Endometrial microvascular endothelial cells (primary cell): ENCODE measurements around the gene MARK3. TPM values are rescaled to one million over a fixed set of nuclear protein-coding genes. Genes with fewer than 3 reads are reported as not detected.
"Not testable (repeated sequence)": the region's sequence is repeated elsewhere in the genome, so short reads cannot be mapped to it uniquely, and the experiment has no call there.

Experiments
- in situ Hi-C: cut with HindIII; loops from 2 replicates; pipeline ENCODE4 v1.10.0; 2017; ENCODE audit warnings: low sequenced_read_pairs, low pct_unique_long_range_greater_than_20kb; ENCODE audit errors: inconsistent ontology term
- total RNA-seq: library from RNA; depleted of rRNA; stranded (reverse); fragments of >200 nt; gene quantifications from one replicate; pipeline ENCODE4 v1.2.3, GENCODE V29; 2015; ENCODE audit errors: inconsistent ontology term

MARK3 gene
- total RNA-seq, 1 donor from 2014 or later, result 61.6 TPM

DNA sequence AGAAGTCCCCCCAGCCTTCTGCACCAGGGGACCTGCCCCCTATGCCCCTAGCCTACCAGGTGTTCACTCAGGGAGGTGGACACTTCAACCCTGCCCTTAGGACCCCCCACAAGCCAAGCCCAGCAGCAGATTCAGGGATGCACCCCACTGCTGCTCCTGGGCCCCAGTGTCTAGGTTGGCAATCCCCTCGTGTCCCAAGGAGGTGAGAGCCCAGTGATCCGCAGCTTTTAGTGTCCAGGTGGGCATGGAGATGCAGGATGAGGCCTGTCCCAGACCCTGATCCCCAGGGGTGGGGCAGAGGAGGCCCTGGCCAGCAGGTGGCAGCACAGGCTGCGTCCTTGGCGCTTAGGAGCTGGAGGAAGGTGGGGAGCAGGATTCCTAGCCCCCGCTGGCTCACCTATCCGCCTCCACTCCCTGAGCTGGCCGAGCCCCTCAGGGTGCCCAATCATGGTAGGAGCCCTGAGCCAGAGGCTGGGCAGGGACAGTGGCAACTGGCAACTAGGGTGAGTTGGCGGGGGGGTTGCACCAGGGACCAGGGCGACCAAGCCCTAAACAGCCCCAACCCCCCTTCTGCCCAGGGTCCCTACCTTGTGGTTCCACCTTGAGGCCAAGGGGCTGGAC lies 133.3 kb downstream of the MARK3 start:
- in situ Hi-C loops, result no loop called here

DNA sequence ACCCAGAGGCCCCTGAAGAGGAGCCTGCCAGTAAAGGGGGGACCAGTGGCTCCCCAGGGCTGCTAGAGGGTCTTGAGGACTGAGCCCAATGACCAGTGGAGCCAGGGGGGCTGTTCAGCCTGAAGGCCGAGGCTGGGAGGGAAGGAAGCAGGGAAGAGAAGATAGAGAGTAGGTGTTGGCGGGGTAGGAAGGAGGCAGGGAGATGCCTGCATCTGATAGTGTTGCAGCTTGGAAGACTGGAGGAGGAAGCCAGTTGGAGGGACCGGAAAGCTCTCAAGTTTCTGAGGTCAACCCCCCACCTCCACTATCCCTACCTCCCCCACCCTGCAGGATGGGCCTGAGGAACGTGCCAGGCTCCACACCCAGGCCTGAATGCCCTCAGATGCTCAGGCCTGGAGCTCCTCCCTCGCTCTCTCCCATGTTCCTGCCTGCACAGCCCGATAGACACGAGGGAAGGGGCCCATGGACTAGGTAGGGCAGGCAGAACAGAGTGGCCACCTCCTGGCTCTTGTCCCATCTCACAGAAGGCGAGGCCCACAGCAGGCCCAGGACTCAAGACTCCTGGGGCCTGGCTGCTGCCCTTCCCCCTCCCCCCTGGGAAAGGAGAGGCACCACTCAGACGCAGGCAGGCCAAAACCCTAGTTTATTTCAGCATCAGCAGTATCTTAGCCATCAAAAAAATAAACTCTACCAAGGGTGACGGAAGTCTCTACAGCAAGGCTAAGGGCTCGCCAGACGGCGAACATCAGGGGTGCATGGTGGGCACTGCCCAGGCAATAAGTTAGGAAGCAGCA lies 134.0 kb downstream of the MARK3 start:
- in situ Hi-C loops, result no loop called here

DNA sequence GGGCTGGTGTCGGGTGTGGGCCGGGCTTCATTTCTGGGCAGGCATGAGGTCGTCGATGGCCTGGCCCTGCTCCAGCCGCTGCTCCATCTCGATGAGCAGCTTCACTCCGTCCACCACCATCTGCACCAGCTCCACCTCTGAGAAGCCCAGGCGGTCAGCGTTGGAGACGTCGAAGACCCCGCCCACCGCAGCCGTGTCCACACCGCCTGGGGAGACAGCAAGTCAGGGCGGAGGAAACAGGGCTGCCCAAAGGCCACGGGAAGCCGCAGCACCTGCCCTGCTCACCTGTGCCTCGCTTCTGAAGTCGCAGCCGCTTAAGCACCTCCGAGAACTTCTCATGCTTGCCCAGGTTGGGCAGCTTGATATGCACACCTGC lies 134.6 kb downstream of the MARK3 start:
- in situ Hi-C loops, result no loop called here

DNA sequence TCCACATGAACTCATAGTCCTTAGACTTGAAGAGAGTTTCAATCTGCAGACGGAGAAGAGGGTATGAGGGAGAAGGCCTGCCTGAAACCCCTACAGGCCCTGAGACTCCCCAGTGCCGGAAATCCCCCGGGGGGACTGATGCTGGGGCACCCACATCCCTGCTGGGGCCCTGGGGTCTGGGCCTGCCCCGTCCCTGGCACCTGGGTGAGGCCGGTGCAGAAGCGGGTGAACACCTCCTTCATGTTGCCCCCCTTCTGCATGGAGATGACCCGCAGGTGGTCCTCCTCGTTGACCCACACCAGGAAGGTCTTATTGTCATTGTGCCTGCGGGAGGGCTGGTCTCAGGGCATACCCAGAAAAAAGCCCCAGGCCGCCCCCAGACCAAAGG lies 135.0 kb downstream of the MARK3 start:
- in situ Hi-C loops, result no loop called here

DNA sequence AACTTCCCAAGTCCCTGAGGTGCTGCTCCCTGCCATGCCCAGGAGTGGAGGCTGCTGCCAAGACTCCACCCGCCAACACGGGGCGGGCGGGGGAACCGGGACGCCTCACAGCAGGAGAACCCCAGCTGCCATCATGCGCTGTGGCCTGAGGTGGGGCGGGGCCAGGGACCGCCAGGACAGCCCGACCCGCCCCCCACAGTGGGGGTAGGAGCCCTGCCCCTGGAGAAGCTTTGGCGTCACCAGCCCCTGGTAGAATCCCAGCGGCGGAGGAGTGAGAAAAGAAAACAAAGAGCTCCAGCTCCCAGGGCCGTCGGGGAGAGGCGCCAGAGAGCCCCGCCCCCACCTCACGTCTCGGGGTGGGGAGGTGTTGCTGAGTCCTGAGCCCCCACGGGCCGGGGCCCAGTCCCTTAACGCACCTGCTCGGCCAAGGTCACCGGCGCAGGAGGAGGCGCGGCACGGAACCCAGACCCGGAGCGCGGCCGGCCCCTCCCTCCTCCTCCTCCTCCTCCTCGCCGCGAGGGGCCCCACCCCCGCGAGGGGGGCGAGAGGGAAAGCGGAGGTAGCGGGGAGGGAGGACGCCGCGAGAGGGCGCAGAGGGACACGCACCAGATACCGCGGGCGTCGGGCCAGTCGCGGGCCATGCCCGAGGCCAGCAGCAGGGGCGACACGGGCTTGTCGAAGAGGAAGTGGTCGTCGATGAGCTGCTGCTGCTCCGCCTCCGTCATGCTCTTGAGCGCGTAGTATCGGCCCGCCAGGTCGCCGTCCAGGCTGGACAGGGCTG lies 135.6 kb downstream of the MARK3 start:
- in situ Hi-C loops, result no loop called here

DNA sequence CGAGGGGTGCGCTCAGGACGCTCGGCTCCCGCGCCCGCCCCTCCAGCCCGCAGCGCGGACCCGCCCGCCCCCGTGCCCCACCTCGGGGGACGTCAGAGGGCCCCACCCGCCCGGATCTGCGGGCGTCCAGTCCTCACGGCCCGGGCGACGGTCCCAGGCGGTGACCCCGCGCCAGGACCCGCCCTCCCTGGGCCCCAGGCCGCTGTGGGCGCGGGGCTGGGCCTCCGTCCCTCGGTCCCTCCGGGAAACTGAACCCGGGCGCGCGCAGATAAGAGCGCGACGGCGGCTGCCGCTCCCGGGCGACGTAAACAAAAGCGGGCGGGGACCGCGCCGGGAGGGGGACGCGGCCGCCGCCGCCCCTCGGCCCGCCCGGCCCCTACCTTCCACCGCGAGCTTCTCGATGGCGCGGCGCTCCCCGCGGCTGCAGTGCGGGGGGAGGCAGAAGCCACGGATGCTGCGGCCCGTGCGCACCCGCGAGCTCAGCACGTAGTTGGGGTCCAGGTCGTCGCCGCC lies 136.3 kb downstream of the MARK3 start:
- in situ Hi-C loops, result no loop called here

DNA sequence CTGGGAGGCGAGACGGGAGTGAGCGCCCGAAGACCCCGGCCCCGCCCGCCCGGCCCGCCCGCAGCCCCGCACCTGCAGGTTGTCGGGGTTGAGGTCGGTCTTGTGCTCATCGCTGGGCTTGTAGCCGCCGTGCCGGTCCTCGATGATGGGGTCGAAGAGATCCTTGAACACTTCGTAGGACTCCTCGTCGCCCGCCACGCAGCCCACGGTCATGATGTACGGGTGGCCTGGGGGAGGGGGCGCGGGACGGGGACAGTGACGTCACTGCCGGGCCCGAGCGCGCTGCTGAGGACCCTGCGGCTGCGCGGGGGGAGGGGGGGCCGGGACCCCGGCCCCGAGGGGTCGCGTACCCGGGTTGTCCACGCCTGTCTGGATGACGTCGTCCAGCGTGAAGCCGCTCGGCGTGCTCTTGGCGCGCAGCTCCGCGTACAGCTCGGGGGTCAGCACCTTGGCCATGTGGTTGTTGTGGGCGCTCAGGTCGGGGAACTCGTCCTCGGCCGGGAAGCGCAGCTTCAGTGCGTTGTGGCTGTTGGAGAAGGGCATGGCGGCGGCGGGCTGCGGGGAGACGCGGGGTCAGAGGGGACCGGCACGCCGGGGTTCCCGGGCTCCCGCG lies 136.8 kb downstream of the MARK3 start:
- in situ Hi-C loops, result no loop called here

DNA sequence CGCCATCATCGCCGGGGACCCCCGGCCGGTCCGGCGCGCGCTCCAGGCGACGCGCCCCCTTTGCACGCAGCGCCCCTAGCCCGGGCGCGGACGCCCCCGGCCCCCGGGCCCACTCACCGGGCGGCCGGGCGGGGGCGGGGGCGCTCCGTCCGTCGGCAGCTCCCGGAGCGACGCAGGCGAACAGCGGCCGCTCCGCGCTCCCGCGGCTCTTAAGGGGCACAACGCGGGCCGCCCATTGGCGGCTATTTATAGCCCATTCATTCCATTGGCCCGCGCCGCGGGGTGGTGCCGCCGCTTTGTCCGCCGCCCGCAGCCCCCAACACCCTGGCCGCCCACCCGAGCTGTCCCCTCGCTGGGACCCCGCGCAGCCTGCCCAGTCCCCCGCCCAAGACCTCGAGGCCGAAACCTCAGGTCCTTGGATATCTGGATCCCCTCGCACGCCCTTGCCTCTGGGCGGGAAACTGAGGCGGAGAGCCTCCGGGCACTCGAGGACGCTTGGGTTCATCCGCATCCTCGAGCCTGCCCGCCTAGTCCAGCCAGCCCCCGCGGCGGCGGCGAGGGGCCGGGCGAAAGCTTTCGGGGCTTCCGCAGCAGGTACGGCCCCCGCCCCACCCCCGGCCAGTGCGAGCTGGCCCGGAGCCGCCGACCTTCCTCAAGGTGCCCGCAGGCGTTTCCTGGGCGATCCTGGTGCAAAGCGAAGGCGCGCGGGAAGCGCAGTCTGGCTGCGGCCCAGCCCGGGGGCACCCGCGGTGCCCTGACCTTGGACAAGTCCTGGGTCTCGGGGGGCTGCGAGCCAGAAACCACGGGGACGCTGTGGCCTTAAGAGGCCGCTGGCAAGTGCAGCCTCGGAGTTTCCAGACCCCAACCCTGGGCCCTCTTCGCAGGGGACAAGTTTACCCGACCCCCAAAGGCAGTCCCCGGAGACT lies 137.7 kb downstream of the MARK3 start, which contains the start of gene CKB:
Gene CKB, minus strand, starts transcription at position 182 of the 926 bp plus-strand sequence. CDS start 337 bp downstream, outside the sequence.
- in situ Hi-C loops, result no loop called here

DNA sequence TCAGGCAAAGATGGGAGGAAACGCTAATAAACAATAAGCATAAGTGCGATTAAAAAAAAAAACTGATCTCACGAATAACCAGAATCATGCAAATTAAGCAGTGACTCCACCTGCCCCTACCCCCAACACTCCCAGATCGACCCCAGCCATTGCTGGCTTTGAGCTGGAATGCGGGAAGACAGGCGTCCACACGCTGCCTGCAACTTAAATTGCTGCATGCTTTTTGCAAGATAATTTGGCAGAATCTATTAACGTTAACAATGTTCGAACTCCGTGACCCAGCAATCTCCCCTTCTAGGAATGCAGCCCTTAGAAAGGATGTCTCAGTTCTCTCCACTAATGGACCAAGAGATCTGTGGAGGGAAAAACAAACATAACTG lies 138.3 kb downstream of the MARK3 start:
- in situ Hi-C loops, result no loop called here

DNA sequence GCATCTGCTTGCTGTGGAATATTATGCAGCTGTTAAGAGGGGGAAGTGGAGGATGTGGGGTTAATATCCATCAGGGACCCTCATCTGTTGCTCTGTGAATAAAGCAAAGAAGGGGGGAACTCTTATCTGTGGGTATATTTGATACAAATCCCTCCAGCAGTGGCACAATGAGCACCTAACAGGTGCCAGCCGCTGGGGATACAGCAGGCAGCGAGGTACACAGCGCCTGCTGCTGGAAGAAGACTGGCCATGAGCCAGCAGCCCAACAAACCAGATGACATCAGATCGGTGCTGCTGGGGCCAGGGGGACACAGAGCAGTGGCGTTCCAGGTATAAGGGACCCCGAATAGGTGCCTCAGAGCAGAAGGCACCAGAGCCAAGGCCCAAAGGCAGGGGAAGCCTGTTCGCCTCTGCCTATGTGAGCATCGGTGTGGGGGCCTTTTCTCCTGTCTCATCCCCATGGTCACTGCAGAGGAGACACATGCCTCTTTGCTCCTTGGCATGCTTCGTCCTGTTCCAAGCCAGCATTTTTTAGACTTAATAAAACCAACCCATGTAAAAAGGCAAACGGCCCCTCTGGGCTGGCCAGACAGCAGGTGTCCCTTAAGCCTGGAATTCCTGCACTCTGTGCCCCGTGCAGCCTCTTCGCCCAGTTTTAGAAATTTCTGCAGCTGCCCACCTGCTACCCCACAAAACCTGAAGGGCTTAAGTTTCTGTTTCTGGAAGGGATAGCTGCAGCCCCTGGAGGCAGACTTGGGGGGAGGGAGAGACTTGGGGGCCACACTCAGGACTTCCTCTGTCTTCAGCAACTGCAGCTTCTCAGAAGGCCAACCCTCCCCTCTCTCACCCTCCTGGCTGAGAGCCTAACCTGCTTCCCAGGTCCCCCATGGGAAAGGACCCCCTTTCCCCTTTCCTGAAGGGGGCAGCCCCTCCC lies 139.1 kb downstream of the MARK3 start:
- in situ Hi-C loops, result no loop called here

DNA sequence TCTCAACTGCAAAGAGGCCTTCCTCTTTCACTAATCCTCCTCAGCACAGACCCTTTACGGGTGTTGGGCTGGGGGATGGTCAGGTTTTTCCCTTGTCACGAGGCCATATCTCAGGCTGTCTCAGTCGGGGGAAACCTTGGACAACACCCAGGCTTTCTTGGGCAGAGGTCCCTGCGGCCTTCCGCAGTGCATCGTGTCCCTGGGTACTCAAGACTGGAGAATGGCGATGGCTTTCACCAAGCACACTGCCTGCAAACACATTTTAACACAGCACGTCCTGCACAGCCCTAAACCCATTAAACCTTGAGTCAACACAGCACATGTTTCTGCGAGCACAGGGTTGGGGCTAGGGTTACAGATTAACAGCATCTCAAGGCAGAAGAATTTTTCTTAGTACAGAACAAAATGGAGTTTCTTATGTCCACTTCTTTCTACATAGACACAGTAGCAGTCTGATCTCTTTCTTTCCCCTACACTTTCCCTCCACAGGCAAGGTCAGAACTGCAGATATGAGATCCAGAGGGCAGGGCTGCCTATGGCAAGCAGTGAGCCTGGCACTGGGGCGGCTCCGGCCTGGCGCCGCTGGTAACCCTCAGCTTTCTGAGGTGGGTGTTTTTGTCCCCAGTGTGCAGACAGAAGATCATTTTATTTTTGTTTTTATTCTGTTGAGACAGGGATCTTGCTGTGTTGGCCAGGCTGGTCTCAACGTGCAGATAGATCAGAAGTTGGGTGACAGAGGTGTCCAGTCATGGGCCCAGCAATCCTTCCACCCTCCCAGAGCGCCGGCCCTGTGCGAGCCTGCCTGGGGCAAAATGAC lies 140.4 kb downstream of the MARK3 start:
- in situ Hi-C loops, result not testable (repeated sequence)

DNA sequence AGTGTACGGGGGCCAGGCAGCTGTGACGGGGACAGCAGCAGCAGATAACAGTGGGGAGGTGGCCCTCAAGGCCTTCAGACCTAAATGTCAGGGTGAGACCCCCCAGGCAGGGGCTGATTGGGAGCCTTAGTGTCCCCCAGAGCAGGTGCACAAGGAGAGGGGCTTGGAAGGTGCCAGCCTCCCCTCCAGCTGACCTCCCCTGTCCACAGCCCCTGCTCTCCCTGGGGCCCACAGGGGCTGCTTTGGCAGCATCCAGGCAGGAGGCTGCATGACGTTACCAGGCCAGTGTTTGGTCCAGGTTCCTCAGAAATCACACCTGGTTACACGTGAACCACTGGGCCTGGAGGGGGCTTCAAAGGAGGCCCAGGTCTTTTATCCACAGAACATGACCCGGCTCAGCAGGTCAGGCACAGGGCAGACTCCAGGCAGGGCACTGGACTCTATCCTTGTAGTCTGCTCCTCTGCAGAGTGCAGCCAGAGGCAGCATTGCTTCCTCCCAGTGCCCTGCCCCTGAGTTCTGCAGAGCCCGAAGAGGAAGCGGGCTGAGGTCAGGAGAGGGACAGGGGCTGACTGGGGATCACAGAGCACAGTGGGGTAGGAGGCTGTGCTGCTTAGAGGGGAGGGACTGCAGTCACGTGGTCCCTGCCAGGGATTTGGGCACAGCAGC lies 141.2 kb downstream of the MARK3 start:
- in situ Hi-C loops, result no loop called here

DNA sequence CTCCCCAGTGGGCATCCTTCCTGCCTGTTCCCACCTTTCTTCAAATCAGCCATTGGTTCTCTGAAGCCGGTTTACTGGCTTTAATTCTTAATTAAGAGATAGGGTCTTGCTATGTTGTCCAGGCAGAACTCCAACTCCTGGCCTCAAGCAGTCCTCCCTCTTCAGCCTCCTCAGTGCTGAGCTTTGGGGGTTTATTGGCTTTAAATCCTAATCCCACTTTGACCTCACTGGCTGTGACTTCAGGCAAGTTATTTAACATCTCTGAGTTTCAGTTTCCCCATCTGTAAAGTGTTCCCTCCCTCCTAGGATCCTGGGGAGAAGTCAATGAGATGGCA lies 141.7 kb downstream of the MARK3 start:
- in situ Hi-C loops, result no loop called here

DNA sequence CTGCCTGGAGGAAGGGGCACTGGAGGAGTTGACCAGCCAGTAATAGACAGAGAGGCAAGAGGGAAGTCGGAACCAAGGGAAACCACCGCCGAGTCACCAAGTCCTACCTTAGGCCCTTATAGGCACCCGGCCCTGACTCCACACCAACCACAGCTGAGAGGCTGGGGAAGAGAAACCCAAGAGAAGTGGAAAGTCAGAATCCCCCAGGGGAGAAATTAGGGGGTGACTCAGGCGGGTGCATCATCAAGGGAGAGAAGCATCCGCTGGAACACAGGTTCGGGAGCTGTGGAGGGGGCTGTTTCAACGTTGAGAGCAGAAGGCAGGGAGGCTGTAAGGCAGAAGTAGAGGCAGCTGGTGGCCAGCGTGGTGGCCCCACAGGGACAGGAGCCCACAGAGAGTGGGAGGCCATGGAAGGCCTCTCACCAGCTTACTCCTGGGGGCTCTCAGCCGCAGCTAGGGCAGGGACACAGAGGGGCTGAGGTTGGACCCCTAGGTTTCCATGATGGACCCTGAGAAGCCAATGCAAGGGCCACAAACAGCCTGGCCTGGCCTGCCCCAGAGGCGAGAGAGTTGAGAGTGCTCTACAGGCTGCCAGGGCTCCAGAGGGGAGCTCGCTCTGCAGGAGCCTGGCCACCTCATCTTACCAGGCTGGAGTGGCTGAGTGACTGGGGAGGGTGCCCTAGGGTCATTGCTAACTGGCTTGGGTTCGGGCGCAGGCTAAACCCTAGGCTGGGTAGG lies 142.4 kb downstream of the MARK3 start:
- in situ Hi-C loops, result no loop called here

DNA sequence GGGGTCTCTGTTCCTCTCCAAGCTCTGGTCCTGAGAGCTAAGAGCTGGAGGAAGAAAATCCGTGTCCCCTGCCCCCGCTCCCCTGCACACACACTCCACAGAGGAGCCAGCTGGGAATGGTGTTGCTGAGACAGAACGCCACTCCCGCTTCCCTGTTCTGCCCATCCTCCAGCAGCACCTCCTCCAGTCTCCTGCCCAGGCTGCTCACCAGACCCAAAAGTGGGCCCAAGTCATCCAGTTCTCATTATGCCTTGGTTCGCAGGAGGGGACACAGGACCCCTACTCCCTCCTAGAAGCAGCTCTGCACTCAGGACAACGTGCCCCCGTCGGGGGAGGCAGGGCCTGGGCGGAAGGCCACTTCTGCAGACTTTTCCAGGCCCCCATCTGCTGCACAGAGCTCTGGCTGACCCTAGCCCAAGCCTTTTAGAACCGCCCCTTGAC lies 143.0 kb downstream of the MARK3 start:
- in situ Hi-C loops, result no loop called here
